Keratinocyte (primary cell): ENCODE data around the gene GPATCH4.

ENCODE experiments used
- CTCF ChIP-seq, 3 experiments: IDR thresholded peaks in 1 of 3; conservative IDR thresholded peaks in 1 of 3; optimal IDR thresholded peaks in 1 of 3; 2 replicates in 2 of 3; 3 replicates in 1 of 3; pipeline versions ENCODE3 to v1.5.1; 2011; ENCODE audit warnings: low read length in 3 of 3, mild to moderate bottlenecking in 3 of 3, moderate library complexity in 2 of 3, control low read depth in 1 of 3, inconsistent platforms in 1 of 3; ENCODE audit not compliant: insufficient read depth in 2 of 3; ENCODE audit errors: extremely low read depth in 1 of 3
- EZH2 ChIP-seq: IDR thresholded peaks from one replicate; pipeline ENCODE4 v1.6.1; 2012; ENCODE audit warnings: inconsistent platforms, mild to moderate bottlenecking, low read length, moderate library complexity

DNA sequence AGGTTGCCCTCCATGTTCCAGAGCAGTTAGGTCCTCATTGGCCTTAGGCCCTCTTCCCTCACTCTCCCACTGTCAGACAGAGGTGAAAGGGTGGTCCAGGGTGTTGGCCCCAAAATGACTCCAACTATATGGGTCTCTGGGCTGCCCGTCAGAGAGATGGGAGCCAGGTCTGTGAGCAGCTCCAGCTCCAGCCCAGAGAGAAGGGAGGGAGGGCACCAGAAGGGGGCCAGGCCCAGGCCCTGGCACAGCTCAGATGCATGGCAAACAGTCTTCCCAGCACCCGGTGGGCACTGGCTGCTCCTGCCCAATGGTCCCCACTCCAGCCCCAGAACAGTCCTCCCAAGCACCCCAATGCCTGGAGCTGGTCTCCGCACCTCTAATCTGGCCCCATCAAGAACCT lies 42.9 kb upstream of the GPATCH4 start:
- TF ChIP-seq CTCF (optimal IDR thresholded peaks at IDR 0.05 in 1 of 3, IDR thresholded peaks at IDR 0.05 in 1 of 3, conservative IDR thresholded peaks at IDR 0.05 in 1 of 3; ENCODE audit: extremely low read depth in 1 of 3, insufficient read depth in 2 of 3, low read length in 3 of 3) (no peak), EZH2 (no peak)
